Mucosa of stomach (tissue), 1 donor: Measurements from ENCODE around the gene HSPA1L.

Source experiments
- H3K27me3 ChIP-seq: one replicate; pipeline ENCODE4 v1.7.0; 2013; ENCODE audit warnings: mild to moderate bottlenecking, low read length; ENCODE audit not compliant: control insufficient read depth, insufficient read depth
- H3K36me3 ChIP-seq: one replicate; pipeline ENCODE4 v1.7.0; 2013; ENCODE audit warnings: low read length; ENCODE audit not compliant: control insufficient read depth, insufficient read depth
- H3K4me1 ChIP-seq: one replicate; pipeline ENCODE4 v1.7.0; 2013; ENCODE audit warnings: mild to moderate bottlenecking, low read length; ENCODE audit not compliant: control insufficient read depth, insufficient read depth
- H3K4me3 ChIP-seq: one replicate; pipeline ENCODE4 v1.7.0; 2013; ENCODE audit warnings: low read length
- H3K9ac ChIP-seq: one replicate; pipeline ENCODE4 v1.7.0; 2013; ENCODE audit warnings: mild to moderate bottlenecking, low read length, moderate library complexity
- H3K9me3 ChIP-seq: one replicate; pipeline ENCODE4 v1.7.0; 2013; ENCODE audit warnings: mild to moderate bottlenecking, low read length, moderate library complexity; ENCODE audit not compliant: control insufficient read depth
- donor health status: Pancreatic carcinoma.

Gene HSPA1L

DNA sequence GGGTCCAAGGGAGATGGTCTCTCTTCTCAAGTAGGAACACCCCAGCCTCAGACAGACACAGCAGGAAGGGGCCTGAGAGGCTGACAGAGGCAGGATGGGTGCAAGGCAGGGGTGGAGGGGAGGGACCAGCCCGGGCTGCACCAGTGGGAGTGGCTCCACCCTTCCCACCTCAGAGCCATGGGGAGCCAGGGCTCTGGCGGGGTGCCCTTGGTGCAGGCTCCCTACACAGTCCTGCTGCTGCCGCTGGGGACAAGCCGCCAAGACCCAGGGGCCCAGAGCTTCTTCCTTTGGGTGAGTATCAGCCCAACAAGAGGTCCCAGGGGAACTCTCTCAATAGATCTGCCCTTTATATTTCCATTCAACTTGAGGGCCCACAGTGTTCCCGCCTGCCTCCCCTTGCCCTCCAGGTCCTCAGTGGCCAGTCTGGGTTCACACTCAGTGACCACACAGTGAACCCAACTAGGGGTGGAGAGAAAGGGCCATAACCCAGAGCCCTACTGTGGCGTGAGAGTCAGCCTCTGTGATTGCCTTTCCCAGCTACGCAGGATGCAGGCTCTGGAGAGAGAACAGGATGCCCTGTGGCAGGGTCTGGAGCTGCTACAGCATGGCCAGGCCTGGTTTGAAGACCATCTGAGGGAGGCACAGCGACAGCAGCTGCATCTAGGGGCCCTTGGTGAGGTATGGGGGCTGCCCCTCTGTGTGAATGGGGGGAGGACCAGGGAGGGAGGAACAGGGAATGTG, 52.0 kb downstream of the HSPA1L start:
- H3K4me3 ChIP-seq, result no peak overlapping the region
- H3K9ac ChIP-seq, result no peak overlapping the region
- no peaks in the 10 kb centered on the region for H3K9me3 ChIP-seq
- H3K4me1 ChIP-seq, result peaks cover 20% of the 10 kb centered on the region
- H3K36me3 ChIP-seq, result no peaks in the 10 kb centered on the region
- no peaks in the 10 kb centered on the region for H3K27me3 ChIP-seq

DNA sequence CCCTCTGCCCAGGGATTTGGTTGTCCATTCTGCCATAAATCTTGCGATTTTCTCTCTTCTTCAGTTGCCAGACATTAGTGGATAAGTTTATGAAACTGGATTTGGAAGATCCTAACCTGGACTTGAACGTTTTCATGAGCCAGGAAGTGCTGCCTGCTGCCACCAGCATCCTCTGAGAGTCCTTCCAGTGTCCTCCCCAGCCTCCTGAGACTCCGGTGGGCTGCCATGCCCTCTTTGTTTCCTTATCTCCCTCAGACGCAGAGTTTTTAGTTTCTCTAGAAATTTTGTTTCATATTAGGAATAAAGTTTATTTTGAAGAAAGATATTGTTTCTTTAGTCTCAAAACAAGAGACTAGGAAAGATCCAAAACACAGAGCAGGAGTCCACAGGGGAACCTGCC, 52.7 kb downstream of the HSPA1L start, which contains the start of gene SAPCD1:
TSS of gene SAPCD1 (plus strand) at position 301 of the 400 bp plus-strand sequence. CDS start 399 bp downstream, outside the sequence.
- Histone ChIP-seq H3K4me1 (peaks cover 20% of the 10 kb centered on the region), H3K9ac (no peak within 1 kb of the TSS)

DNA sequence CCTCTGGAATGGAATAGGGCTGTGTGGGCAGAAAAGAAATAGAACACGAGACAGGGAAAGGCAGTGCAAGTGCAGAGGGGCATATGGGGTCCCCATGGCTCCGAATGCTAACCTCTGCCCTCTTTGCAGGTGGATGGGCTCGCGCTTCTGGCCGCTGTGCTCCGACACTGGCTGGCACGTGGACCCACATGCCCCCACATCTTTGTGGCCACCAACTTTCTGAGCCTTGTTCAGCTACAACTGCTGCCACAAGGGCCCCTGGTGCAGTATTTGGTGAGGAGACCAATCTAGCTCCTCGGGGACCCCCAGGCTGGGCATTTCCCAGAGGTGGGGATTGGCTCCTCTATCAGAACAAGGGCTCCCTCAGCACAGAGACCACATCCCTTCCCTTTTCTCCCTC, 53.7 kb downstream of the HSPA1L start:
- Histone ChIP-seq H3K4me3 (no peak overlapping the region), H3K9me3 (no peaks in the 10 kb centered on the region), H3K4me1 (peaks cover 20% of the 10 kb centered on the region), H3K36me3 (no peaks in the 10 kb centered on the region), H3K27me3 (no peaks in the 10 kb centered on the region), H3K9ac (no peak overlapping the region)

More for the DNA sequence above, 52.7 kb downstream of the HSPA1L start, which contains the start of gene SAPCD1:
- H3K9me3 ChIP-seq, result no peaks in the 10 kb centered on the region
- no peaks in the 10 kb centered on the region for H3K27me3 ChIP-seq
- H3K4me3 ChIP-seq, result no peak within 1 kb of the TSS
- H3K36me3 ChIP-seq, result no peaks in the 10 kb centered on the region

DNA sequence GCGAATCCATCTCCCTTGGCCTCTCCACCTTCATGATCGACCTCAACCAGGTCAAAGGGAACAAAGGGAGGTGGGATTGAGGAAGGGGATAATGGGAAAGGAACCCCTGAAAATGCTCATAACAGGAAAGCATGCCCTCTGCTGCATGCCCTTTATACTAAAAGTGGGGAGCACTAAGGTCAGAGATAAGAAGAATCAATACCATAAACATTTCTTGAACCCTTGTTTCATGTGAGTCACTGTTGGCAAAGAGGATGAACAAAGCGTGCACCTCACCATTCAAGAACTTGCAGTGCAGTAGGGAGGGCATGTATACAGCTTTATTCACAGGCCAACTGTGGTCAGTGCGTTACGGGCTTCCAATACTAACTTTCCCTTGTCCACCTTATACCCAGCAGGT, 54.3 kb downstream of the HSPA1L start:
- Histone ChIP-seq H3K9me3 (no peaks in the 10 kb centered on the region), H3K27me3 (no peaks in the 10 kb centered on the region), H3K36me3 (no peaks in the 10 kb centered on the region), H3K4me3 (no peak overlapping the region), H3K4me1 (peaks cover 20% of the 10 kb centered on the region), H3K9ac (no peak overlapping the region)
